ENCODE data around the gene CYFIP2.

GRCh38 chr5:157398305-157398704 is 132.4 kb downstream of the CYFIP2 start:
- TF ChIP-seq ZUFSP (CRISPR knock-in tag; IDR thresholded peaks at IDR 0.05; ENCODE audit: borderline replicate concordance): no peak
- TF ChIP-seq FOXK2 (IDR thresholded peaks at IDR 0.05): no peak
